RWPE2 (cell line): Measurements from ENCODE around the gene PRSS50.

Experiments used
- ATAC-seq: fragments of 200-7000 bp; cut with Tn5 transposase; 3 replicates; pipeline ENCODE4 v1.9.1; 2021; ENCODE audit warnings: low read depth
- DNase-seq: peaks from one replicate; pipeline ENCODE4 v3.0.0-alpha.2; 2020; ENCODE audit warnings: low spot score
- H3K27ac ChIP-seq: fragments of 450-650 bp; 2 replicates; pipeline ENCODE4 v1.5.1; 2017; ENCODE audit warnings: mild to moderate bottlenecking; ENCODE audit not compliant: poor library complexity, severe bottlenecking
- H3K27me3 ChIP-seq: fragments of 250-450 bp; sonication (Bioruptor Pico); 2 replicates; pipeline ENCODE4 v1.5.1; 2021; ENCODE audit warnings: mild to moderate bottlenecking, moderate library complexity; ENCODE audit not compliant: insufficient read depth, poor library complexity, severe bottlenecking
- H3K36me3 ChIP-seq: fragments of 250-450 bp; sonication (Bioruptor Pico); 2 replicates; pipeline ENCODE4 v1.5.1; 2020; ENCODE audit warnings: low read depth, mild to moderate bottlenecking, moderate library complexity
- H3K4me1 ChIP-seq: fragments of 250-450 bp; sonication (Bioruptor Pico); 2 replicates; pipeline ENCODE4 v1.5.1; 2021; ENCODE audit warnings: mild to moderate bottlenecking, moderate library complexity; ENCODE audit not compliant: insufficient read depth, poor library complexity, severe bottlenecking
- H3K4me3 ChIP-seq: fragments of 250-450 bp; sonication (Bioruptor Pico); 2 replicates; pipeline ENCODE4 v1.5.1; 2021; ENCODE audit warnings: mild to moderate bottlenecking, moderate library complexity; ENCODE audit not compliant: severe bottlenecking
- H3K9me3 ChIP-seq: fragments of 250-450 bp; sonication (Bioruptor Pico); 2 replicates; pipeline ENCODE4 v1.5.1; 2021; ENCODE audit warnings: mild to moderate bottlenecking, moderate library complexity; ENCODE audit not compliant: severe bottlenecking
- TF ChIP-seq, protein P1 (sequence below): fragments of 450-650 bp; IDR thresholded peaks from one replicate; pipeline ENCODE4 v1.5.1; 2017; ENCODE audit warnings: mild to moderate bottlenecking, moderate library complexity; ENCODE audit not compliant: poor library complexity, severe bottlenecking

Gene PRSS50

GRCh38 chr3:46670891-46671427, 46.7 kb downstream of the PRSS50 start:
- H3K4me3 ChIP-seq, result no peak overlapping the region
- H3K27me3 ChIP-seq, result no peaks in the 10 kb centered on the region
- H3K4me1 ChIP-seq, result no peaks in the 10 kb centered on the region
- peaks cover 47% of the 10 kb centered on the region for H3K36me3 ChIP-seq
- ATAC-seq, result no peak
- TF ChIP-seq, protein P1, sequence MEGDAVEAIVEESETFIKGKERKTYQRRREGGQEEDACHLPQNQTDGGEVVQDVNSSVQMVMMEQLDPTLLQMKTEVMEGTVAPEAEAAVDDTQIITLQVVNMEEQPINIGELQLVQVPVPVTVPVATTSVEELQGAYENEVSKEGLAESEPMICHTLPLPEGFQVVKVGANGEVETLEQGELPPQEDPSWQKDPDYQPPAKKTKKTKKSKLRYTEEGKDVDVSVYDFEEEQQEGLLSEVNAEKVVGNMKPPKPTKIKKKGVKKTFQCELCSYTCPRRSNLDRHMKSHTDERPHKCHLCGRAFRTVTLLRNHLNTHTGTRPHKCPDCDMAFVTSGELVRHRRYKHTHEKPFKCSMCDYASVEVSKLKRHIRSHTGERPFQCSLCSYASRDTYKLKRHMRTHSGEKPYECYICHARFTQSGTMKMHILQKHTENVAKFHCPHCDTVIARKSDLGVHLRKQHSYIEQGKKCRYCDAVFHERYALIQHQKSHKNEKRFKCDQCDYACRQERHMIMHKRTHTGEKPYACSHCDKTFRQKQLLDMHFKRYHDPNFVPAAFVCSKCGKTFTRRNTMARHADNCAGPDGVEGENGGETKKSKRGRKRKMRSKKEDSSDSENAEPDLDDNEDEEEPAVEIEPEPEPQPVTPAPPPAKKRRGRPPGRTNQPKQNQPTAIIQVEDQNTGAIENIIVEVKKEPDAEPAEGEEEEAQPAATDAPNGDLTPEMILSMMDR, result no peak
- DNase-seq, result peak; percentile 25
- H3K27ac ChIP-seq, result no peak overlapping the region
- H3K9me3 ChIP-seq, result no peaks in the 10 kb centered on the region

DNA sequence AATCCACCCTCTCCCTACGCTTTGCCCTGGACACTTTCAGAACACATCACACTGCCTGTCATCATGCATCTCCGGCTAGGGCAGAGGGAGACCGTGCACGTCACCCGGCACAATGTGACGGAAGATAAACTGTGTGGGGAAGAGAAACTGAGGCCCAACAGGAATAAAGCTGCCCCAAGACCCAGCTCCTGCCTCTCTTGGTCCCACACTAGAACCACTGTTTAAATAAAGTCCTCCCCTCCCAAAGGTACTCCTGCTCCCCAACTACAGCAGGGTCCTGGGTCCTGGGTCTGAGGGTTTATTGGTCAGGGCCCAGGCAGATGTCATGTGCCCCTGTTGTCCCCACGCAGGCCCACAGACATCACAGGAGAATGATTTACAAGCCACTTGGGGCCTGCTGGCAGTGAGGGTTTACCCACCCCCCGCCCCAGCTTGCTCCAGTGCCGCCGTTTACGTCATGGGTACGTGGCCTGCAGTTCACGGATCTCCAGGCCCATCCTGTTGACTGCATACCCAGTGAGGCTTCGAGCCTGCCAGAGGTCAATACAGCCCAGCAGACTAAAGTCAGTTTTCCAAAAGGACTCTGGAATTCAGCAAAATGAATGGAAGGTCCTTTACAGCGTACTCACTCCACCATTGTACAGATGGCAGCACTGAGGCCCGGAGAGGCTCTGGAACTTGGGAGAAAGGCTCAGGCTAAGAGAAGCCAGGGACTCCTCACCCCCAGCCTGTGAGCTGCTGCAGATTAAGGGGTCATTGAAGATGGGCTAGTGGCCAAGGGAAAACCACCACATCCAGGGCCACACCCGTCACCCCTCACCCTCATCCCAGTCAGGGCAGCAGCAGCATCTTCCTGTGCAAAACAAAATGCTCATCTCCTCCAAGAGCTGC, 47.4 kb downstream of the PRSS50 start:
- ATAC-seq (no peak), DNase-seq (peak; percentile 30)
- H3K4me3 ChIP-seq, result no peak overlapping the region
- H3K27me3 ChIP-seq, result no peaks in the 10 kb centered on the region
- TF ChIP-seq, protein P1, result no peak
- H3K9me3 ChIP-seq, result no peaks in the 10 kb centered on the region
- H3K36me3 ChIP-seq, result peaks cover 40% of the 10 kb centered on the region
- no peaks in the 10 kb centered on the region for H3K4me1 ChIP-seq
- H3K27ac ChIP-seq, result no peak overlapping the region

DNA sequence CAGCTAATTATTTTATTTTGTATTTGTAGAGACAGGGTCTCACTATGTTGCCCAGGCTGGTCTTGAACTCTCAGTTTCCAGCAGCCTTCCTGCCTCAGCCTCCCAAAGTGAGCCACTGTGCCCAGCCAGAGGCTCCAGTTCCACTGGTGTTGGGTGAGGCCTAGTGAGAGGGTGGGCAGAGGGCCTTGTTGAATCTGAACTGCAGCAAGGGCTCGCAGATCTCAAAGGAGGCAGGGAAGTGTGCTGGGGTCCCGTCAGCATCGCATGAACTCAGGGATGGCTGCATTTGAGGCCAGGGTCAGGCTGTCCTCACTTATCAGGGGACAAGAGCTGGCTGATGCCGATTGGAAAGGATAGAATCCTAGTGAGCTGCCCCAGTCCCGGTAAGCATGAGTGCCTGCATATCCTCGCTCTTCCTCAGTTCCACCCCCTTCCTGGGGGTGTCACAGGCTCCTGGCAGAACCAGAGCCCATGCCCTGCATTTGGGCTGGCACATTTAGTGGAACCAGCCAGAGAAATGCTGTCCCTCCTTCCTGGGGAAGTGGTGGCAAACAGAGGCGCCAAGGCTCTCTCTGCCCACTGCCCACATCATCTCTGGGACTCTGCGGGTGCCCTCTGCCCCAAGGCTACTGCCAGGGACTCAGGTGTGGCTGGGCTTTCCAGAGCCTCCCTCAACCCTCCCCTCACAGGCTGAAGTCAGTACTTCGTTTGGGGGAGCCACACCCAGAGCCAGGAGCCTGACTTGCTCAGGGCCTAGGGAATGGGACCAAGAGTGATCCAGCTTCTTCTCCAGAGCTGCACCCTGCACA, 48.3 kb downstream of the PRSS50 start:
- Histone ChIP-seq H3K27me3 (no peaks in the 10 kb centered on the region), H3K4me1 (no peaks in the 10 kb centered on the region), H3K9me3 (no peaks in the 10 kb centered on the region), H3K27ac (peak overlapping the region; percentile 1), H3K36me3 (peaks cover 31% of the 10 kb centered on the region), H3K4me3 (no peak overlapping the region)
- DNase-seq (peak; percentile 40), ATAC-seq (peak; percentile 20)
- TF ChIP-seq, protein P1, result no peak

GRCh38 chr3:46668591-46668990, 49.1 kb downstream of the PRSS50 start:
- peak; percentile 38 for DNase-seq
- ATAC-seq, result peak; percentile 10; the same call in 2 of the 3 replicates
- no peaks in the 10 kb centered on the region for H3K9me3 ChIP-seq

More at GRCh38 chr3:46668591-46668990, 49.1 kb downstream of the PRSS50 start:
- Histone ChIP-seq H3K4me3 (no peak overlapping the region), H3K4me1 (no peaks in the 10 kb centered on the region), H3K27ac (peak overlapping the region; percentile 1), H3K27me3 (no peaks in the 10 kb centered on the region), H3K36me3 (peaks cover 23% of the 10 kb centered on the region)
- TF ChIP-seq, protein P1, result no peak
